ENCODE data around the gene IMMP2L.

DNA sequence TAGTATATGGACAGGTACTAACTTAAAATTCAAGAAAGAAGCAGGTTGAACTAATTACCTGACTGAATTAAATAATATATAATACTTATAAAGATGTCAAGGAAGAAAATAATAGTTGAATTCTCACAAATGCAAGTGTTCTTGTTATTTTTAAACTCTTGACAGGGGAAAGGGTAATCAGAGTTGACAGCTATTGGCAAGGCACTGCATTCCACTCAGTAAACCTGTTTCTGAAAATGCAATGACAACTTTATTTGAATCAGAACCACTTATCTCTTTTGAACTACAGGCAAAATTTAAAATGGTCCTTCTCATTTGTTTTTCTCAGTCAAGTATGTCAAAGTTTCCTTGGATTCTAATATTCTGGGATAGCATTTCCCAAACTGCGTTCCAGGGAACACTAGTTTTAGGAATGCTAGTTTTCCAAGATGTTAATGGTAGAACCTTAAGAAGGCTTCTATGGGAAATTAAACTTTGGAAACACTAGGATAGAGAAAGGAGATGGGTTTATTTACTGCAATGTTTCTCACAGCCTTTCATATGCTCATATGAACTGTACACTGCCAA is 575.1 kb downstream of the IMMP2L start:
- TF ChIP-seq EZH2phosphoT487 (IDR thresholded peaks at IDR 0.05; ENCODE audit: insufficient read depth, low read depth) (no peak), EZH2 (IDR thresholded peaks at IDR 0.05; ENCODE audit: insufficient read depth, poor library complexity, severe bottlenecking) (no peak)

Measured in GM23248 (cell line).